ENCODE results near the gene RPL31. TPM values are rescaled to one million over a fixed set of nuclear protein-coding genes. Genes with fewer than 3 reads are reported as not detected.
A peak's percentile ranks its signal among the peaks of the same experiment; 100 is the strongest.

The RPL31 gene
- 1,000 to 10,000 TPM in 5 of 6 experiments, 100 to 1,000 TPM in 1; 947 to 1,348 (median 1,137) TPM for total RNA-seq (2021; fragmentation: NEBNext Ultra II Directional; extraction: Animal tissue kit (Norgen Biotek cat#: 25700))
- long read RNA-seq, transcript RPL31-208 (4 exons, 825 nt): minor isoform, 130 of 1,167 reads
- long read RNA-seq, transcript RPL31-205 (4 exons, 716 nt): minor isoform, 19 of 1,167 reads
- long read RNA-seq, transcript RPL31-201 (5 exons, 1,865 nt): major isoform, 943 of 1,167 reads
- long read RNA-seq, transcript RPL31-203 (5 exons, 1,110 nt): minor isoform, 14 of 1,167 reads
- long read RNA-seq, partial matches to known transcripts: 22 of 1,167 reads
- long read RNA-seq, other reads (novel, unspliced or antisense): 36 of 1,167 reads

DNA sequence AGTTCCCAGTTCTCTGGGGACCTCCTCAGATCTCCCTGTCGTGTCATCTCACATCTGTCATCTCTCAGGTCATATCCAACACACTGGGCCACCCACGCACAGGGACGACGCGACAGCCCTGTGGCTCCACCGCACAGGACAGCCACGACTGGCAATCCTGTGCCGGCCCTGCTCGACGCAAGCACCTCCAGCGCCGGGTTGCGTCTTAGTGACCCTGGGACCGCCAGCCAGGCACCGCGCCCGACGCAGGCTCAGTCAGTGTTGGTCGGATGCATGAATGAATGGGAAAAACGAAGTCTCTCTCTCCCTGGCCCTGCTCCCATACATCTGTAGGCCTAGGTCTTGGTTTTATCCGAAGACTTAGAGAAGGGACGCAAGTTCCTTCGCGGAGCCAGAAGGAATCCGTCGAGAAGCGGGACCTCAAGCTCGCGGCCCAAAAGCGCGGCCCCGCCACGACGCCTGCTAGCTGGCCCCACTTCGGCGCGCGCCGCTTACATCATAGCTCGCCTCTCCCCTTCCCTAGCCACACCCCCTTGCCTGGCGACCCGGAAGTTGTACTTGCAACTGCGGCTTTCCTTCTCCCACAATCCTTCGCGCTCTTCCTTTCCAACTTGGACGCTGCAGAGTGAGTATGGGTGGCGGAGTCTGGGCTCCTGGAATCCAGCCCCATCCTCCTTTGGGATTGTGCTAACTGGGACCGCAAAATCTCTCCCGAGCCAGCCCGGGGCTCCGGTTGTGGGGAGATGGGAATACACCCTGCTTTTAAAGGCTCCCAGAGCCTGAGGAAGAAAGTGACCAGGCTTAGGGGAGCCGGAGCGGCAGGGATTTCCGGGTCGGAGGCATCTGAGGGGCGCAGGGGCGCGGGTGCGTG, at the start of gene RPL31:
TSS of gene RPL31 (plus strand) at position 599 of the 871 bp plus-strand sequence. CDS start 413 bp downstream, outside the sequence.
- Mint-ChIP-seq H3K4me1 (ENCODE audit: low read depth) (peaks cover 49% of the 10 kb centered on the region), H3K27me3 (ENCODE audit: insufficient read depth) (peaks cover 3% of the 10 kb centered on the region; the same call in 1 of the 2 replicates), H3K9me3 (peaks cover 5% of the 10 kb centered on the region; the same call in 1 of the 2 replicates), H3K27ac (peak within 1 kb of the TSS; percentile 96), H3K4me3 (peak within 1 kb of the TSS; percentile 99), H3K36me3 (ENCODE audit: low read depth) (peaks cover 45% of the 10 kb centered on the region)
- DNase-seq: peak; percentile 95
- TF ChIP-seq, protein P1, sequence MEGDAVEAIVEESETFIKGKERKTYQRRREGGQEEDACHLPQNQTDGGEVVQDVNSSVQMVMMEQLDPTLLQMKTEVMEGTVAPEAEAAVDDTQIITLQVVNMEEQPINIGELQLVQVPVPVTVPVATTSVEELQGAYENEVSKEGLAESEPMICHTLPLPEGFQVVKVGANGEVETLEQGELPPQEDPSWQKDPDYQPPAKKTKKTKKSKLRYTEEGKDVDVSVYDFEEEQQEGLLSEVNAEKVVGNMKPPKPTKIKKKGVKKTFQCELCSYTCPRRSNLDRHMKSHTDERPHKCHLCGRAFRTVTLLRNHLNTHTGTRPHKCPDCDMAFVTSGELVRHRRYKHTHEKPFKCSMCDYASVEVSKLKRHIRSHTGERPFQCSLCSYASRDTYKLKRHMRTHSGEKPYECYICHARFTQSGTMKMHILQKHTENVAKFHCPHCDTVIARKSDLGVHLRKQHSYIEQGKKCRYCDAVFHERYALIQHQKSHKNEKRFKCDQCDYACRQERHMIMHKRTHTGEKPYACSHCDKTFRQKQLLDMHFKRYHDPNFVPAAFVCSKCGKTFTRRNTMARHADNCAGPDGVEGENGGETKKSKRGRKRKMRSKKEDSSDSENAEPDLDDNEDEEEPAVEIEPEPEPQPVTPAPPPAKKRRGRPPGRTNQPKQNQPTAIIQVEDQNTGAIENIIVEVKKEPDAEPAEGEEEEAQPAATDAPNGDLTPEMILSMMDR (IDR thresholded peaks at IDR 0.05): no peak

DNA sequence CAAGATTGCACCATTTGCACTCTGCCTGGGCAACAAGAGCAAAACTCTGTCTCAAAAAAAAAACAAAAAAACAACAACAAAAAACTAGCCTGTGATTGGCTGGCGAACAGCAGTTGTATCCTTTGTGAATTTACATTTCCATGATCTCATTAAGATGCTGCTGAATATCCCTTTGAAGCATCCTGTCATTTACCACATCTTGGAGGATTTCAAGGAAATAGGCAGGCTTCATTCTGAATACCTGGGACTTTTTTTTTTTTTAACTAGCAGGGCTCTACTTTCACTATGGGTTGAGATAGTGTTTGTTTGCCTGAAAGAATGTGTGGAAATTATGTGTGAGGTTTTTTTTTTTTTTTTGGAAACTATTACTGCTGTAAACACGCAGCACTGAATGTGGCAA, 49.6 kb upstream of the RPL31 start:
- Mint-ChIP-seq H3K27me3 (ENCODE audit: insufficient read depth) (no peaks in the 10 kb centered on the region; the same call in none of the 2 replicates), H3K9me3 (no peaks in the 10 kb centered on the region), H3K27ac (no peak overlapping the region), H3K4me3 (no peak overlapping the region), H3K36me3 (ENCODE audit: low read depth) (peaks cover 20% of the 10 kb centered on the region), H3K4me1 (ENCODE audit: low read depth) (peaks cover 27% of the 10 kb centered on the region)
- DNase-seq: no peak
- TF ChIP-seq, protein P1 (IDR thresholded peaks at IDR 0.05): no peak

DNA sequence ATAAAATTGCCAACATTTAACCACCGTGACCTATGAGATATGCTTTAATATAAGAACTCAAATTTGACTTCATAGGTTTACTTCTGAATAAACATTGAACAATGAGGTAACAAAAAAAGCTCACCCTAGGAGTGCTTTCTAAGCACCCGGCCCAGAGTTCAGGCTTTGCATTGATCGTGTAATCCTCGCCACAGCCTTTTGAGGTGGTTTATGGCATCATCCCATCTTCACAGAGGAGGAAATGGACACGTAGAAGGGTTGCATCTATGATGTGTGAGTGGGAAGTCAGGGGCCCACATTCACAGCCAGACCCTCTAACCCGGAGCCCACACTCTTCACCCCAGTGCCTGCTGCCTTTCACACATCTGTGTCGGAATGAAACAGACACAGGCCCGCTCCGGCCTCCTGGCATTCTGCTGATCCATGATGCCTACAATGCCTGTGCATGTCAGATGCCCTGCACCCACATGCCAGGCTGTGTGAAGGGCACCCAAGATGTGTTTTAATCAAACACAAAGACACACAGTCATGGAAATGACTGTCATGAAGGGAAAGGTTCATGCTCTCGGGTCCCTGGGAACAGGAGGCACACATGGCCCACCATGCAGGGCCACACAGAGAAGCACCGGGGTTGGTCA, 48.6 kb upstream of the RPL31 start:
- H3K27ac Mint-ChIP-seq: no peak overlapping the region
- no peaks in the 10 kb centered on the region for H3K9me3 Mint-ChIP-seq
- no peak overlapping the region for H3K4me3 Mint-ChIP-seq
- peaks cover 20% of the 10 kb centered on the region for H3K36me3 Mint-ChIP-seq (ENCODE audit: low read depth)
- H3K4me1 Mint-ChIP-seq (ENCODE audit: low read depth): peaks cover 29% of the 10 kb centered on the region
- H3K27me3 Mint-ChIP-seq (ENCODE audit: insufficient read depth): no peaks in the 10 kb centered on the region; the same call in none of the 2 replicates
- TF ChIP-seq, protein P1 (IDR thresholded peaks at IDR 0.05): no peak
- no peak for DNase-seq

DNA sequence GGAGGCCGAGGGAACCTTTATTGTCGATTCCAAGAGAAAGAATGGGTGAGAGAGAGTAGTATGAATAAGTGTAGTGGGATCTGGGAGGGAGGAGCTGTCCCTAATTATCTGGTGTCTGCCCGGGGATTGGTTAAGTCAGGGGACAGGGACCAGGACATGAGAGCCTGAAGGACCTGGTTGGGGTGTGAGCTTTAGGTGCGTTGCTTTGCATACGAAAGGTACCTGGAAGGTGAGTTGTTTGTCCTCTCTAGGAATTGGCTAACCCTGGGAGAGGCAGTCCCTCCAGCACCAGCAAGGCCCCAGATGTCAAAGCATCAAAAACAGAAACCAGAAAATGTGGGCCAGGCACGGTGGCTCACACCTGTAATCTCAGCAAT, 48.1 kb upstream of the RPL31 start:
- DNase-seq: no peak
- Mint-ChIP-seq H3K9me3 (no peaks in the 10 kb centered on the region), H3K27ac (no peak overlapping the region), H3K4me1 (ENCODE audit: low read depth) (peaks cover 29% of the 10 kb centered on the region), H3K36me3 (ENCODE audit: low read depth) (peaks cover 15% of the 10 kb centered on the region), H3K4me3 (no peak overlapping the region), H3K27me3 (ENCODE audit: insufficient read depth) (no peaks in the 10 kb centered on the region; the same call in none of the 2 replicates)
- TF ChIP-seq, protein P1 (IDR thresholded peaks at IDR 0.05): no peak

DNA sequence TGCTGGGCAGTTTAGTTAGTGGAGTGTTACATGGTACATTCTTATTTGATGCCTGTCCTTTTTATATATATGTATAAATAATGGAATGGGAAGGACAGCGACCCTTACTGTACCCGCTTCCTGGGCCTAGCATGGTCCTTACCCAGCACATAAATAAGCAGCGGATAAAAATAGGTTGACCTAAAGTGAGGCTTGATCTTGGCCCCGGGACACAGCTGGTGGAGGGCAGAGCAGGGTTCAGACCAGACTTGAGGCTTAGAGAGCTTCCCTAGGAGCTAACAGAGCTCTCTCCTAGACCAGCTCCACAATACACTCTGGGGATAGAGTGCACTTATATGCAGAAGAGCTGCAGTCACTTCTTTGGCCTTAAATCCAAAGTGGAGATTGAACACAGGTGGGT, 46.9 kb upstream of the RPL31 start:
- H3K36me3 Mint-ChIP-seq (ENCODE audit: low read depth): peaks cover 3% of the 10 kb centered on the region
- H3K4me1 Mint-ChIP-seq (ENCODE audit: low read depth): peaks cover 33% of the 10 kb centered on the region
- H3K27ac Mint-ChIP-seq: no peak overlapping the region
- H3K9me3 Mint-ChIP-seq: no peaks in the 10 kb centered on the region
- TF ChIP-seq, protein P1 (IDR thresholded peaks at IDR 0.05): no peak
- DNase-seq: no peak
- H3K27me3 Mint-ChIP-seq (ENCODE audit: insufficient read depth): no peaks in the 10 kb centered on the region; the same call in none of the 2 replicates
- H3K4me3 Mint-ChIP-seq: no peak overlapping the region

Measured in HFFc6 (cell line).